Left ventricle myocardium inferior (tissue), 1 donor: ENCODE data around the gene REG1B. TPM values are rescaled to one million over a fixed set of nuclear protein-coding genes. Genes with fewer than 3 reads are reported as not detected.

ENCODE experiments used
- DNase-seq: peaks from one replicate; pipeline ENCODE4 v3.0.0-alpha.2; 2020
- H3K27ac ChIP-seq: fragments of 200-600 bp; replicated peaks from 2 replicates; pipeline ENCODE4 v1.8.0; 2021
- H3K27me3 ChIP-seq: fragments of 200-600 bp; 2 replicates; pipeline ENCODE4 v1.8.0; 2021; ENCODE audit warnings: low read depth
- H3K36me3 ChIP-seq: fragments of 200-600 bp; 2 replicates; pipeline ENCODE4 v1.8.0; 2021
- H3K4me1 ChIP-seq: fragments of 200-600 bp; 2 replicates; pipeline ENCODE4 v1.8.0; 2021
- H3K4me3 ChIP-seq: fragments of 200-600 bp; 2 replicates; pipeline ENCODE4 v1.8.0; 2021; ENCODE audit warnings: mild to moderate bottlenecking, moderate library complexity
- H3K9me3 ChIP-seq: fragments of 200-600 bp; replicated peaks from 2 replicates; pipeline ENCODE4 v1.8.0; 2021
- intact Hi-C: fragments of 100-400 bp; cut with micrococcal nuclease; formaldehyde crosslinking; loops from one replicate; pipeline ENCODE4 v1.11.0; 2022
- long read RNA-seq: library from polyadenylated mRNA; unstranded; transcript quantifications from one replicate; pipeline ENCODE4 v2.0.0, GENCODE V29; 2021
- total RNA-seq: library from RNA; stranded (reverse); fragmentation: NEBNext Ultra II Directional; extraction: Animal tissue kit (Norgen Biotek cat#: 25700); gene quantifications from one replicate; pipeline ENCODE4 v1.2.1, GENCODE V29; 2021
- TF ChIP-seq, protein P1 (sequence below): fragments of 200-600 bp; IDR thresholded peaks from 2 replicates; pipeline ENCODE4 v1.8.0; 2021; ENCODE audit warnings: antibody characterized with exemption, mild to moderate bottlenecking, borderline replicate concordance
- donor health status: DM: no; HTN: yes; CAD: no; lungs with severe emphysema.

The REG1B gene
- not detected for total RNA-seq
- long read RNA-seq: 0 reads

DNA sequence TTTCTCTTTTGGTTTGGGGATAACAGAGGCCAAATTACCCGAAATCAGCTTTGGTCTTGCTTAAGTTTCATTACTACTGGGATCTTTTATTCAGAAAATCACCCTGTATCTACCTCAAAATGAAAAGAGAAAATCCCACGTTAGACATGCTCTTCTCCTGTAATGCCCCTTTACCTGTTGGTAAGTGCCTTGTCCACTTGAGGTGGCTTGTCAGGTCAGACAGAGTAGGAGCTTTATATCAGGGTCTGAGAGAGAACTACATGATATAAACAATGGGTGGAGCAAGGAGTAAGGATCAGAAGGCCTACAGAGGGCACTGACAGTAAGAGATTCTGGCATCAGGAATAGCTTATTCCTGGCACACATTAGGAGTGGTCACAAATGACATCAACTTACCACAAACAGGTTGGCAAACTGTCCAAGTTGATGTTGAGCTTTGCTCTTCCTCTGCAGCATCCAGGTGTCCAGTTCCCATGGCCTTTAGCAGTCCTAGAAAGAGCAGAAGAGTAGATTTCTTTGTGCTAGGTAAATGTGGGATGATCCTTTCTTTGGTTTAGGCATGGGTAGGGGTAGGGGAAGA lies at the start of gene REG1B:
Gene REG1B (minus strand): TSS at position 209 of the 580 bp plus-strand sequence. CDS start 381 bp downstream, outside the sequence.
- TF ChIP-seq, protein P1, sequence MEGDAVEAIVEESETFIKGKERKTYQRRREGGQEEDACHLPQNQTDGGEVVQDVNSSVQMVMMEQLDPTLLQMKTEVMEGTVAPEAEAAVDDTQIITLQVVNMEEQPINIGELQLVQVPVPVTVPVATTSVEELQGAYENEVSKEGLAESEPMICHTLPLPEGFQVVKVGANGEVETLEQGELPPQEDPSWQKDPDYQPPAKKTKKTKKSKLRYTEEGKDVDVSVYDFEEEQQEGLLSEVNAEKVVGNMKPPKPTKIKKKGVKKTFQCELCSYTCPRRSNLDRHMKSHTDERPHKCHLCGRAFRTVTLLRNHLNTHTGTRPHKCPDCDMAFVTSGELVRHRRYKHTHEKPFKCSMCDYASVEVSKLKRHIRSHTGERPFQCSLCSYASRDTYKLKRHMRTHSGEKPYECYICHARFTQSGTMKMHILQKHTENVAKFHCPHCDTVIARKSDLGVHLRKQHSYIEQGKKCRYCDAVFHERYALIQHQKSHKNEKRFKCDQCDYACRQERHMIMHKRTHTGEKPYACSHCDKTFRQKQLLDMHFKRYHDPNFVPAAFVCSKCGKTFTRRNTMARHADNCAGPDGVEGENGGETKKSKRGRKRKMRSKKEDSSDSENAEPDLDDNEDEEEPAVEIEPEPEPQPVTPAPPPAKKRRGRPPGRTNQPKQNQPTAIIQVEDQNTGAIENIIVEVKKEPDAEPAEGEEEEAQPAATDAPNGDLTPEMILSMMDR: no peak
- peaks cover 5% of the 10 kb centered on the region for H3K9me3 ChIP-seq
- no peaks in the 10 kb centered on the region for H3K36me3 ChIP-seq
- no peak within 1 kb of the TSS for H3K27ac ChIP-seq
- H3K4me1 ChIP-seq: no peaks in the 10 kb centered on the region
- H3K4me3 ChIP-seq: no peak within 1 kb of the TSS
- intact Hi-C loops: no loop called here
- DNase-seq: no peak
- H3K27me3 ChIP-seq: no peaks in the 10 kb centered on the region

GRCh38 chr2:79131687-79132086 lies 43.9 kb upstream of the REG1B start:
- no peaks in the 10 kb centered on the region for H3K27me3 ChIP-seq
- H3K9me3 ChIP-seq: no peaks in the 10 kb centered on the region
- TF ChIP-seq, protein P1: no peak
- H3K36me3 ChIP-seq: no peaks in the 10 kb centered on the region
- no peaks in the 10 kb centered on the region for H3K4me1 ChIP-seq
- H3K4me3 ChIP-seq: no peak overlapping the region
- DNase-seq: no peak
- H3K27ac ChIP-seq: no peak overlapping the region
- intact Hi-C loops: no loop called here

- Histone ChIP-seq H3K36me3 (no peaks in the 10 kb centered on the region), H3K9me3 (no peaks in the 10 kb centered on the region), H3K27ac (no peak overlapping the region), H3K4me3 (no peak overlapping the region), H3K27me3 (no peaks in the 10 kb centered on the region), H3K4me1 (no peaks in the 10 kb centered on the region)
- DNase-seq: no peak
- TF ChIP-seq, protein P1: no peak
- intact Hi-C loops: no loop called here
Measured at GRCh38 chr2:79129804-79130203, 42.0 kb upstream of the REG1B start.

DNA sequence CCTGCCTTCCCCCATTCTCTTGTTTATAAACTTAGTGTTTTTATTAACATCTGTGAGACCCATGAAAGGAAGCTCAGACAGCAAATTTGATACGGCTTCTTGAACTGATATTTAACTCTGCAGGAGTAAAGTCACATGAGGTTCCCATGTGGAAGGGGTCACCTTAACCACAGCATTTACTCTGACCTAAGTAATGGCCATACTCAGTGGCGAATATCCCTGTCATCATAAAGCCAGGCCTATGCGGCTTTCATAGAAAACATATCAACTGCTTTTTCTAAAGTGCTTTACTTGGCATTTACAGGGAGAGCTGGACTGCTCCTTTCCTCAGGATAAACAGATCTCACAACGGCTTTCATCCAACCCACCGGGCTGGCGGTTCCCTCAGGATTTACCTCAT lies 41.5 kb upstream of the REG1B start:
- no peak overlapping the region for H3K27ac ChIP-seq
- H3K27me3 ChIP-seq: no peaks in the 10 kb centered on the region
- intact Hi-C loops: no loop called here
- no peaks in the 10 kb centered on the region for H3K9me3 ChIP-seq
- DNase-seq: no peak
- no peaks in the 10 kb centered on the region for H3K4me1 ChIP-seq
- no peaks in the 10 kb centered on the region for H3K36me3 ChIP-seq
- TF ChIP-seq, protein P1: no peak
- H3K4me3 ChIP-seq: no peak overlapping the region

GRCh38 chr2:79128406-79128805 lies 40.6 kb upstream of the REG1B start:
- no peaks in the 10 kb centered on the region for H3K27me3 ChIP-seq
- no peak overlapping the region for H3K27ac ChIP-seq
- intact Hi-C loops: no loop called here
- H3K4me3 ChIP-seq: no peak overlapping the region
- TF ChIP-seq, protein P1: no peak
- H3K36me3 ChIP-seq: no peaks in the 10 kb centered on the region
- no peaks in the 10 kb centered on the region for H3K4me1 ChIP-seq
- no peak for DNase-seq
- H3K9me3 ChIP-seq: no peaks in the 10 kb centered on the region
